Fibroblast of pulmonary artery (primary cell): ENCODE results near the gene EIF3B.
"Not testable (repeated sequence)": the region's sequence is repeated elsewhere in the genome, so short reads cannot be mapped to it uniquely, and the experiment has no call there.

Source experiments
- DNase-seq: peaks from one replicate; pipeline ENCODE4 v3.0.0-alpha.2; 2010; ENCODE audit warnings: low read depth
- H3K4me3 ChIP-seq: replicated peaks from 2 replicates; pipeline ENCODE4 v1.5.1; 2011; ENCODE audit warnings: low read depth, mild to moderate bottlenecking, control low read depth, low read length, moderate library complexity
- CTCF ChIP-seq: IDR thresholded peaks from 2 replicates; pipeline ENCODE4 v1.5.1; 2011; ENCODE audit warnings: mild to moderate bottlenecking, control low read depth, low read length, inconsistent platforms; ENCODE audit errors: missing control alignments

The EIF3B gene

GRCh38 chr7:2384354-2385243, 30.0 kb downstream of the EIF3B start:
- no peak for DNase-seq
- no peak overlapping the region for H3K4me3 ChIP-seq
- TF ChIP-seq CTCF, result no peak

GRCh38 chr7:2386122-2386521, 31.5 kb downstream of the EIF3B start:
- DNase-seq, H3K4me3 ChIP-seq: not testable (repeated sequence)

GRCh38 chr7:2386964-2387669, 32.5 kb downstream of the EIF3B start:
- TF ChIP-seq CTCF, result no peak
- no peak for DNase-seq
- no peak overlapping the region for H3K4me3 ChIP-seq

GRCh38 chr7:2387897-2388636, 33.4 kb downstream of the EIF3B start:
- DNase-seq, result no peak
- TF ChIP-seq CTCF, result no peak

GRCh38 chr7:2388637-2388954, 34.0 kb downstream of the EIF3B start:
- H3K4me3 ChIP-seq, result no peak overlapping the region
- TF ChIP-seq CTCF, result no peak
- no peak for DNase-seq

More at GRCh38 chr7:2387897-2388636, 33.4 kb downstream of the EIF3B start:
- no peak overlapping the region for H3K4me3 ChIP-seq

- not testable (repeated sequence) for H3K4me3 ChIP-seq
- peak; percentile 22 for DNase-seq
Measured at GRCh38 chr7:2390020-2390816, 35.6 kb downstream of the EIF3B start.

GRCh38 chr7:2393706-2394105, 39.1 kb downstream of the EIF3B start:
- no peak for DNase-seq
- no peak for TF ChIP-seq CTCF
- no peak overlapping the region for H3K4me3 ChIP-seq
